Measurements from ENCODE around the gene RGMA. TPM values are rescaled to one million over a fixed set of nuclear protein-coding genes. Genes with fewer than 3 reads are reported as not detected.

RGMA gene
- total RNA-seq, 1 experiment from 2014 or later = 1.3 TPM

DNA sequence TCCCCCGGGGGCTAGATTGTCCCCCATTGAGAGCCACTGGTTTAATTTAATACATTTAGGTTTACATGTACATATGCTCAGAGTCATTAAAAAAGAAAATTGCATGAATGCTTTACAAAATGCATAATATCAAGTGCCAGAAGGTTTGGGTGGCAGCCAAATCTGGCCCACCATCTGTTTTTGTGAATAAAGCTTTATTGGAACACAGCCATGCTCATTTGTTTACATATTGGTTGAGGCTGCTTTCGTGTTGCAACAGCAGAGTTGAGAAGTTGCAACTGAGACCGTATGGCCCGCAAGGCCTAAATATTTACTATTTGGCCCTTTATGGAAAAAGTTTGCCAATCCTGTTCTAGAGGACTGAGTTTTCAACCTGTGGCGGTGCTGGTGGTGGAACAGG lies 32.1 kb upstream of the RGMA start:
- CTCF ChIA-PET = no interaction called here

DNA sequence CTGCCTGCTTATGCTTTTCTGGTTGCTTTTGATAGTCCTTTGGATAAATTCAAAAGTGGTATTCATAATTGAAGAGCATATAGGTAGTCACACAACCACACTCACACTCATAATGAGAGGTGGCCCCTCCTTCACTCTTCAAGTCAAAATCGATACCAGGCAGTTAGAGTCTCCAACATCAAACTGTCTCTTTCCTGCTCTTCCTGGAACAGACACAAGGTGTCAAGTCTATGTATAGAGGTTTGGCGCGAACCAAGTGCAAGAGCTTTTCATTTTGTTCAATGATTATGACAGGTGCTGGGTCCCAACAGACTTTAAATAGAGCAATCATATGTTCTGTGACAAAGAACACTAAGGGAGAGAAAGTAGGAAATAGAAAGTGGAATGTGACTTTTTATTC lies 29.9 kb upstream of the RGMA start:
- no TSS peak for BruUV-seq (replicated peaks)

More for the DNA sequence above, 32.1 kb upstream of the RGMA start:
- ATAC-seq (no peak), DNase-seq (no peak)
- no peak overlapping the region for H3K9ac ChIP-seq (ENCODE audit: low read length)
- POLR2A ChIA-PET (ENCODE audit: unreplicated experiment) = no interaction called here
- no peaks in the 10 kb centered on the region for H3K9me2 ChIP-seq (replicated peaks; ENCODE audit: low read length)
- no peak for TF ChIP-seq EZH2 (IDR thresholded peaks at IDR 0.05; ENCODE audit: low read length, unreplicated experiment)
- no peak for TF ChIP-seq EZH2phosphoT487 (IDR thresholded peaks at IDR 0.05; ENCODE audit: borderline replicate concordance, low read length)
- TF ChIP-seq, protein P1, sequence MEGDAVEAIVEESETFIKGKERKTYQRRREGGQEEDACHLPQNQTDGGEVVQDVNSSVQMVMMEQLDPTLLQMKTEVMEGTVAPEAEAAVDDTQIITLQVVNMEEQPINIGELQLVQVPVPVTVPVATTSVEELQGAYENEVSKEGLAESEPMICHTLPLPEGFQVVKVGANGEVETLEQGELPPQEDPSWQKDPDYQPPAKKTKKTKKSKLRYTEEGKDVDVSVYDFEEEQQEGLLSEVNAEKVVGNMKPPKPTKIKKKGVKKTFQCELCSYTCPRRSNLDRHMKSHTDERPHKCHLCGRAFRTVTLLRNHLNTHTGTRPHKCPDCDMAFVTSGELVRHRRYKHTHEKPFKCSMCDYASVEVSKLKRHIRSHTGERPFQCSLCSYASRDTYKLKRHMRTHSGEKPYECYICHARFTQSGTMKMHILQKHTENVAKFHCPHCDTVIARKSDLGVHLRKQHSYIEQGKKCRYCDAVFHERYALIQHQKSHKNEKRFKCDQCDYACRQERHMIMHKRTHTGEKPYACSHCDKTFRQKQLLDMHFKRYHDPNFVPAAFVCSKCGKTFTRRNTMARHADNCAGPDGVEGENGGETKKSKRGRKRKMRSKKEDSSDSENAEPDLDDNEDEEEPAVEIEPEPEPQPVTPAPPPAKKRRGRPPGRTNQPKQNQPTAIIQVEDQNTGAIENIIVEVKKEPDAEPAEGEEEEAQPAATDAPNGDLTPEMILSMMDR (conservative IDR thresholded peaks at IDR 0.05; ENCODE audit: low read depth, low read length) = no peak
- no peak overlapping the region for H3K4me2 ChIP-seq (ENCODE audit: low read length)
- H3K27me3 ChIP-seq (ENCODE audit: low read length) = peaks cover 70% of the 10 kb centered on the region
- intact Hi-C loops (cut with micrococcal nuclease) = no loop called here
- no peaks in the 10 kb centered on the region for H3F3A ChIP-seq (ENCODE audit: low read length, unreplicated experiment)
- no peak overlapping the region for H3K4me3 ChIP-seq (ENCODE audit: low read length)
- no peak overlapping the region for H3K27ac ChIP-seq (ENCODE audit: low read length)
- H4K20me1 ChIP-seq (ENCODE audit: low read length) = no peaks in the 10 kb centered on the region
- H3K36me3 ChIP-seq (ENCODE audit: low read depth, low read length) = no peaks in the 10 kb centered on the region
- no TSS peak for BruUV-seq (replicated peaks)
- H3K4me1 ChIP-seq (ENCODE audit: insufficient read depth, low read length) = no peaks in the 10 kb centered on the region
- H3K79me2 ChIP-seq (ENCODE audit: low read length) = no peaks in the 10 kb centered on the region
- H3K9me3 ChIP-seq (ENCODE audit: low read length) = no peaks in the 10 kb centered on the region
- H2AFZ ChIP-seq (ENCODE audit: low read length) = no peak overlapping the region

DNA sequence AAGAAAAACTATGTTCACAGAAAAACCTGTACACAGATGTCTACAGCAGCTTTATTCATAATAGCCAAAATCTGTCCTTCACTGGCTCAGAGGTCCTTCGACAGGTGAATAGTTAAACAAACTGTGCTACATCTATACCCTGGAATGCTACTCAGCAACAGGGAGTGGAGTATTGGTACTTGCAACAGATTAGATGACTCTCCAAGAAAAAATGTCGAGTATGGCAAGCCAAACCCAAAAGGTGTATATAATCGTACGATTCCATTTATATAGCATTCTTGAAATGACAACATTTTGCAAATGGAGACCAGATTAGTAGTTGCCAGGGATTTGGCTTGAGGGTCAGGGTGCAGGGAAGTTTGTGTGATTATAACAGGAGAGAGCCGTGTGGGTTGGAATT lies 22.4 kb upstream of the RGMA start:
- Histone ChIP-seq H3K79me2 (ENCODE audit: low read length) (no peaks in the 10 kb centered on the region), H4K20me1 (ENCODE audit: low read length) (no peaks in the 10 kb centered on the region), H3F3A (ENCODE audit: low read length, unreplicated experiment) (no peaks in the 10 kb centered on the region), H3K4me2 (ENCODE audit: low read length) (no peak overlapping the region), H3K4me1 (ENCODE audit: insufficient read depth, low read length) (no peaks in the 10 kb centered on the region), H3K9ac (ENCODE audit: low read length) (no peak overlapping the region), H3K27ac (ENCODE audit: low read length) (no peak overlapping the region), H3K4me3 (ENCODE audit: low read length) (no peak overlapping the region), H2AFZ (ENCODE audit: low read length) (no peak overlapping the region), H3K36me3 (ENCODE audit: low read depth, low read length) (no peaks in the 10 kb centered on the region), H3K9me2 (replicated peaks; ENCODE audit: low read length) (no peaks in the 10 kb centered on the region), H3K27me3 (ENCODE audit: low read length) (peaks cover 84% of the 10 kb centered on the region), H3K9me3 (ENCODE audit: low read length) (no peaks in the 10 kb centered on the region)
- no peak for ATAC-seq
- POLR2A ChIA-PET (ENCODE audit: unreplicated experiment) = no interaction called here
- intact Hi-C loops (cut with micrococcal nuclease) = no loop called here
- CTCF ChIA-PET = no interaction called here
- no TSS peak for BruUV-seq (replicated peaks)
- TF ChIP-seq EZH2phosphoT487 (IDR thresholded peaks at IDR 0.05; ENCODE audit: borderline replicate concordance, low read length) (no peak), EZH2 (IDR thresholded peaks at IDR 0.05; ENCODE audit: low read length, unreplicated experiment) (no peak)
- TF ChIP-seq, protein P1 (conservative IDR thresholded peaks at IDR 0.05; ENCODE audit: low read depth, low read length) = no peak
- DNase-seq = peak; percentile 43

More for the DNA sequence above, 29.9 kb upstream of the RGMA start:
- Histone ChIP-seq H3K27me3 (ENCODE audit: low read length) (peaks cover 75% of the 10 kb centered on the region), H3K9ac (ENCODE audit: low read length) (no peak overlapping the region), H3K4me2 (ENCODE audit: low read length) (no peak overlapping the region), H3K9me3 (ENCODE audit: low read length) (no peaks in the 10 kb centered on the region), H3K36me3 (ENCODE audit: low read depth, low read length) (no peaks in the 10 kb centered on the region), H3K79me2 (ENCODE audit: low read length) (no peaks in the 10 kb centered on the region), H3K9me2 (replicated peaks; ENCODE audit: low read length) (no peaks in the 10 kb centered on the region), H3F3A (ENCODE audit: low read length, unreplicated experiment) (no peaks in the 10 kb centered on the region), H4K20me1 (ENCODE audit: low read length) (no peaks in the 10 kb centered on the region), H3K4me3 (ENCODE audit: low read length) (no peak overlapping the region), H3K4me1 (ENCODE audit: insufficient read depth, low read length) (no peaks in the 10 kb centered on the region), H2AFZ (ENCODE audit: low read length) (no peak overlapping the region), H3K27ac (ENCODE audit: low read length) (no peak overlapping the region)
- ChIA-PET CTCF (no interaction called here), POLR2A (ENCODE audit: unreplicated experiment) (no interaction called here)
- intact Hi-C loops (cut with micrococcal nuclease) = no loop called here
- DNase-seq = no peak
- ATAC-seq = no peak
- TF ChIP-seq EZH2 (IDR thresholded peaks at IDR 0.05; ENCODE audit: low read length, unreplicated experiment) (no peak), EZH2phosphoT487 (IDR thresholded peaks at IDR 0.05; ENCODE audit: borderline replicate concordance, low read length) (no peak)
- TF ChIP-seq, protein P1 (conservative IDR thresholded peaks at IDR 0.05; ENCODE audit: low read depth, low read length) = no peak

Measured in PC-3 (cell line).